ENCODE results near the gene PINLYP.
A peak's percentile ranks its signal among the peaks of the same experiment; 100 is the strongest.

The PINLYP gene

GRCh38 chr19:43606569-43607229 lies 31.1 kb downstream of the PINLYP start:
- no peak for DNase-seq (ENCODE audit: low spot score)

DNA sequence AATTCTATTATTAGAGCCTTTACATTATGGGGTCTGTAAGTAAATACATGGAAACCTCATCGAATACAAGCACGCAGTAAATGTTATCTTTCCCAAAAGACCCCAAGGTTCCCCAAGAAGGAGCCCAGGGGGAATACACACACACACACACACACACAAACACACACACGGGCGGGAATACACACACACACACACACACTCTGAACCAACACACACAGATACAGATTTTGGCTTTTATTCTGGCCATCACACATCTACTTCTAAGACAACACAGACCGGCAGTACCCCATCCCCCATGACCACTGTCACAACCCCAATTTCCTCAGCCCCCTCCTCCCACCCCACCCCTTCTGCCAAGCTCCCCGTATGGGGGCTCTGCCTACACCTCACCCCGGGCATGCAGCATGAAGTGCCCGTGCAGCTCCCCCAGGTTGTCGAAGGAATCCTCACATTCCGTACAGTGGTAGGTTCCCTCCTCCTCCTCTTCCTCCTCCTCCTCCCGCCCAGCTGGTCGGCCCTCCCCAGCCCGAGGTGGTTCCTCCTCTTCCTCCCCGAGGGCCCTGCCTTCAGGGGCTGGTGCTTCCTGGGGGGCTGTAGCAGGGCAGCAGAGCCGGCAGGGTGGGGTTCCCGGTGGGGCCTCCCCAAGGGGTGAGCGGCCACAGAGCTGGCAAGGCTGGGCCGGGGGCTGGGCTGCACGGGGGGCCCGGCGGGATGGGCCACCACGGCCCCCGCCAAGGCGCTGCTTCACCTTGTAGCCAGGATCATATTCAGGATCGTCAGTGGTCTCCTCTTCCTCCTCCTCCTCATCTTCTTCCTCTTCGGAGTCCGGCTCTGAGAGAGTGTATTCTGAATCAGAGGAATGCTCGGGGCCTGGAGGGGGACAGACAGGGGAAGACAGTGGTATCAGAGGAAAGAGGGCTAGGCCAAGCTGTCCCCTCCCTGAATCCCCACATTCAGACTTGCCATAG lies 31.9 kb downstream of the PINLYP start:
- DNase-seq (ENCODE audit: low spot score), result no peak

DNA sequence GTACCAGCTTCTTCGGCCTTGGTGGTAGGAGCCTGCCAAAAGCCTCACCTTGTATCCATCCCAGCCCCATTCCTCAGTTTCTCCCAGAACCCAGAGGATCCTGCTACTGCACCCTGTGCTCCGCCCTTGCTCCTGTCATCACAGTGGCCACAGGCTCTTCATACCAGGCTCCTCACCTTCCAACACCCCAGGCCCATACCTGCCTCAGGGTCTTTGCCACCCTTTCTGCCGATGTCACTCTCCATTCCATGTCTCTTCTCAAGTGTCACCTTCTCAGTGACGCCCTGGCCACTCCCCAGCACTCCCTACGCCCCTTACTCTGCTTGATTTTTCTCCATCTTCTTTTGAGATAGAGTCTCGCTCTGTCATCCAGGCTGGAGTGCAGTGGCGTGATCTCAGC lies 34.3 kb downstream of the PINLYP start:
- DNase-seq (ENCODE audit: low spot score), result no peak

- DNase-seq (ENCODE audit: low spot score), result no peak
These were observed 34.9 kb downstream of the PINLYP start for GRCh38 chr19:43610493-43610892.

DNA sequence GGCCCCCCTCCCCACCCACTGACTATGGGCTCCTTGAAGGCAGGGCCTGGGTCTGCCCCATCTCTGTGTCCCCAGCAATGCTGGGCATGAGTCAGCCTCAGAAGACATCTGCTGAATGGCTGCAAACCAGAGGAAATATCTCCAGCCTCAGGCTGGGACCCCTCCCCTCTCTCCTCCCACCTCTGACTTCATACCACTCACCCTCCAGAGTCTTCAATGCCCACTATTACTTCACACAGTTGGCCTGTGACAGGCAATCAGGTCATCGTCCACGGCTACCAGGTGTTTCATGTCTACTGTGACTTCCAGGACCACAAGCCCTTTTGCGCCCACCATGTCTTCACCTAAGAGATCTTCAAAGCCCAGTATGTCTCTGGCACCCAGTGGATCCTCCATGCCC lies 36.2 kb downstream of the PINLYP start, which contains the start of gene SRRM5:
TSS of gene SRRM5 (plus strand) at position 301 of the 400 bp plus-strand sequence. CDS start at position 335, 34 bp downstream.
- no peak for DNase-seq (ENCODE audit: low spot score)

GRCh38 chr19:43612374-43612773 lies 36.8 kb downstream of the PINLYP start:
- no peak for DNase-seq (ENCODE audit: low spot score)

DNA sequence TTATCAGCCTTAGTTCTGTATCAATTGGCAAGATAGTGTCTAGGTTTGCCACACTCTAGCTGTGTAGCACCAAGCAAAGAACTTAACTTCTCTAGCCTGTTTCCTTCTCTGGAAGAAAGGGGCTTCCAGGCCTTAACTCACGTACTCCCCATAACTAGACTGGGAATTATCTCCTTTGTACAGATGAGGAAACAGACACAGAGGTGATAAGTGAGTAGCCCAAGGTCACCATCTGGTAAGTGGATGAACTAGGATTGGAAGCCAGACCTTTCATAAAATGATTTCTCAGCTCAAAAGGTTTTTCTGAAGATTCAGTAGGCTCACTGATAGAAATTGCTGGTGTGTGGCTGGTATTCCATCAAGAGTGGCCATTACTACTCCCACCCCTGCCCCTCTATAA lies 40.7 kb downstream of the PINLYP start:
- DNase-seq (ENCODE audit: low spot score), result no peak

GRCh38 chr19:43616954-43617353 lies 41.4 kb downstream of the PINLYP start:
- DNase-seq (ENCODE audit: low spot score), result no peak

DNA sequence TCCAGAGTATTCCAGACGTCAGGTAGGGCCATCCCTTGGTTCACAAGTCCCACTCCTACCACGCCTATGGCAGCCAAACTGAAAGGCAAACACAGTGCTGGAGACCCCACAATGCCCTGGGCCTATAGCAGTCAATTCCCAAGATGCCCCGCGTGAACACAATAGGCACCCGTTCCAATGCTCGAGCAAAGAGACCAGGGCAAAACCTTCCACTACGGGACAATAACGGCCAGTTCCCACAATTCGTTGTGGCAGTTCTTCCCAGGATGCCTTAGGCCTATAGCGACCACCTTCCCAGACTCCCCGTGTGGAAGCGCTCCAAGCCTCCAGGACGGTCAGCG lies 43.3 kb downstream of the PINLYP start:
- DNase-seq (ENCODE audit: low spot score), result no peak

- peak; percentile 94 for DNase-seq (ENCODE audit: low spot score)
These were observed 43.9 kb downstream of the PINLYP start, which contains the start of gene ZNF428 for GRCh38 chr19:43619262-43620060. TSS of gene ZNF428 (minus strand) at chr19:43619629. CDS start at chr19:43614304, 5,325 bp downstream.

GRCh38 chr19:43620061-43621001 lies 44.7 kb downstream of the PINLYP start:
- no peak for DNase-seq (ENCODE audit: low spot score)

- no peak for DNase-seq (ENCODE audit: low spot score)
These were observed 46.5 kb downstream of the PINLYP start for GRCh38 chr19:43622070-43622469.

DNA sequence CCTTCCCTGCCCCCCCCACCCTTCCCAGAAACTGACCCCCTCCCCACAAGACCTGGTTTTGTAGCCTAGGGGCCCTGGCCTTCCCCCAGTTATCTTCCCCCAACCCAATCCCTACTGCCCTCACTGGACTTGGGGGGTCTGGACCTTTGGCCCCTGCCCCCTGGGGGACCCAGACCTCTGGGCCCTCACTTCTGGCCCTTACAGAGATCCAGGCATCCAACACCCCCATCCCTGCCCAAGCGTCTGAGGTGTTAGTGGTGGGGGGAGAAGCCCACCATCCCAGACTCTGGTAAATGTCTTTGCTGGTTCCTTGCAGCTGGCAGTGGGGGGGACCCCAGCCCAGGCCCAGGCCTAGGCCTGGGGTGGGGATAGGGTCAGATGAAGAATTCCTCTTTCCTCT lies 47.4 kb downstream of the PINLYP start:
- no peak for DNase-seq (ENCODE audit: low spot score)

GRCh38 chr19:43623889-43624670 lies 48.5 kb downstream of the PINLYP start:
- no peak for DNase-seq (ENCODE audit: low spot score)

DNA sequence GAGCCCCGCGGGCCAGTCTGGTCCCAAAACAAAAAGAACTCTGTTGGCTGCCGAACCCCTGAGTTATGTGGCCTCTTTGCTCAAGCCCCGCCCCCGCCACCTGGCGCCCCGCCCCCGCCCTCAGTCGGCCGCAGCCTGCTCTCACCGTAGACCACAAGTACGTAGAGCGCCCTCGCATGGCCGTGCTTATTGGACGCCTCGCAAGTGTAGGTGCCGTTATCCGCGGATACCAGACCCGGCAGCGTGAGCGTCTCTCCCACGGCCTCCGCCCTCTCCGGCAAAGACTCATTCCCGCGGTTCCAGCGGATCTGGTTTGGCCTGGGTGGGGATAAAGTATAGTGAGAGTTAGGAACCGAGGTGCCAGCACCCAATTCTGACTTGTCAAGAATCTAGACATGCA lies 49.3 kb downstream of the PINLYP start:
- DNase-seq (ENCODE audit: low spot score), result no peak

GRCh38 chr19:43625918-43626579 lies 50.4 kb downstream of the PINLYP start:
- DNase-seq (ENCODE audit: low spot score), result peak; percentile 27

DNA sequence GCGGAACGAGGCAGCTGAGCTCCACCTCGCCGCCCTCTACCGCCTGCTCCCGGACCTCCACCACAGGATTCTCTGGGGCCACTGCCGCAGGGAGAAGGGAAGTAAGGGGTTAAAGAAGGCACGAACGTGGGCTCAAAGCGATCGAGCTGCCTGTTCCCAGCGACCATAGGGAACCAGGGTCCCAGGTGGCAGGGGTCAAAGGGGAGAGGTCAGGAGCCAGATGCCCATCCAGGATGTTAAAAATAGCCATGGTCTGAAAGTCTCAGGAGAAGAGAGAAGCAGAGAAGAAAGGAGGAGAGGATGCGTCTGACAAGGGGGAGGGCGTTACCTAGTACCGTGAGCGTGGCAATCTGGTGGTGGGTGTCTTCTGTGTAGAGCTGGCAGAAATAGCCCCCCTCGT lies 51.2 kb downstream of the PINLYP start:
- DNase-seq (ENCODE audit: low spot score), result no peak

- DNase-seq (ENCODE audit: low spot score), result no peak
These were observed 53.2 kb downstream of the PINLYP start for GRCh38 chr19:43628646-43629326.

DNA sequence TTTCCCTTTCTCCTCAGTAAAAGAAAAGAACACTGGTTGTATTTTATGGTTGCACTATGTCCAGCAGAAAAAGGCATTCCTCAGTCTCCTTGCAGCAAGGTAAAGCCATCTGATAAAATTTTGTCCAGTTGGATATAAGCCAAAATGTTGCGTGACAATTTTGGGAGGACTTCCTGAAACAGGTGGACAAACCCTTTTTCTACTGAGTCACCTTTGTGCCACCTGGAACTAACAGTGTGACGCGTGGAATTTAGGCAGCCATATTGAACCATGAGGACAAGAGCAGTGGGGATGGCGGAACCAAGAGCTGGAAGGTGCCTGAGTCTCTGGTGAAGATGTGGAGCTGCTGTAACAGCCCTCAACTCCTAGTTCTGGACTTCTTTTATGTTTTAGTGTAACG lies 55.9 kb downstream of the PINLYP start:
- no peak for DNase-seq (ENCODE audit: low spot score)
